NCI-H82 (cell line): ENCODE measurements around the gene FLT4.
A peak's percentile ranks its signal among the peaks of the same experiment; 100 is the strongest.

Experiments
- DNase-seq: peaks from one replicate; lab custom pipeline; 2025; lab: John Stamatoyannopoulos, UW

FLT4 gene

GRCh38 chr5:180626661-180627385, 22.6 kb downstream of the FLT4 start:
- DNase-seq = no peak

- no peak for DNase-seq
Observed at GRCh38 chr5:180625791-180626660, 23.4 kb downstream of the FLT4 start.

- DNase-seq = no peak
Observed at GRCh38 chr5:180625125-180625790, 24.1 kb downstream of the FLT4 start.

- DNase-seq = no peak
Observed at GRCh38 chr5:180624587-180624986, 24.8 kb downstream of the FLT4 start.

- no peak for DNase-seq
Observed at GRCh38 chr5:180623844-180624243, 25.6 kb downstream of the FLT4 start.

- no peak for DNase-seq
Observed at GRCh38 chr5:180623411-180623834, 26.0 kb downstream of the FLT4 start.

GRCh38 chr5:180622910-180623309, 26.5 kb downstream of the FLT4 start:
- no peak for DNase-seq

GRCh38 chr5:180621311-180621710, 28.1 kb downstream of the FLT4 start:
- no peak for DNase-seq

GRCh38 chr5:180620014-180620413, 29.4 kb downstream of the FLT4 start:
- no peak for DNase-seq

GRCh38 chr5:180619563-180619915, 29.9 kb downstream of the FLT4 start:
- no peak for DNase-seq

GRCh38 chr5:180618829-180619562, 30.4 kb downstream of the FLT4 start:
- DNase-seq = peak; percentile 51

GRCh38 chr5:180618487-180618828, 30.9 kb downstream of the FLT4 start:
- DNase-seq = no peak

GRCh38 chr5:180613814-180614188, 35.6 kb downstream of the FLT4 start:
- DNase-seq = no peak

- DNase-seq = no peak
Observed at GRCh38 chr5:180613188-180613813, 36.1 kb downstream of the FLT4 start.

GRCh38 chr5:180612683-180613082, 36.7 kb downstream of the FLT4 start:
- DNase-seq = no peak

GRCh38 chr5:180611140-180611850, 38.1 kb downstream of the FLT4 start:
- peak; percentile 14 for DNase-seq

- no peak for DNase-seq
Observed at GRCh38 chr5:180609817-180610550, 39.4 kb downstream of the FLT4 start.

- no peak for DNase-seq
Observed at GRCh38 chr5:180609386-180609785, 40.0 kb downstream of the FLT4 start.

- DNase-seq = no peak
Observed at GRCh38 chr5:180608572-180609310, 40.7 kb downstream of the FLT4 start.
